HG03025 (cell line): ENCODE results near the gene DGKB.
"Not testable (repeated sequence)": the region's sequence is repeated elsewhere in the genome, so short reads cannot be mapped to it uniquely, and the experiment has no call there.

Source experiments
- ATAC-seq: cut with Tn5 transposase; IDR thresholded peaks from one replicate; pipeline ENCODE4 v1.9.1; 2021; ENCODE audit warnings: mild to moderate bottlenecking, moderate library complexity; ENCODE audit not compliant: unreplicated experiment, low FRiP score

The DGKB gene

DNA sequence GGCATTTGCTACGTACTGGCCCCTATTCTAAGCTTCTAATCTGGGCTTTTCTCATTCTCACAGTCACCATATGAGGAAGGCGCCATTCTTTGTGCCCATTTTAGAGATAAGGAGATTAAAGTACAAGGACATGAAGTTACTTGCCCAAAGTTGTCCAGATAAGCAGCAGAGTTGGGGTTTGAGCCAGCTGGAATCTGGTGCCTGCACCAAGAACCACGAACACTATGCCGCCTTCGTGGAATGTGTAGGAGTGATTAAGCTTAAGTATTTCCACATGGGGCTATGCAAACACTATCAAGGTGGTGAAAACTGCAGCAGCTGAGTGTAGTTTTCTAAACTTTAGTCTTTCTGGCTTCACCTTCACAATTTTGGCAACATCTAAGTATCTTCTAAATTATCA is 570.4 kb downstream of the DGKB start:
- no peak for ATAC-seq

DNA sequence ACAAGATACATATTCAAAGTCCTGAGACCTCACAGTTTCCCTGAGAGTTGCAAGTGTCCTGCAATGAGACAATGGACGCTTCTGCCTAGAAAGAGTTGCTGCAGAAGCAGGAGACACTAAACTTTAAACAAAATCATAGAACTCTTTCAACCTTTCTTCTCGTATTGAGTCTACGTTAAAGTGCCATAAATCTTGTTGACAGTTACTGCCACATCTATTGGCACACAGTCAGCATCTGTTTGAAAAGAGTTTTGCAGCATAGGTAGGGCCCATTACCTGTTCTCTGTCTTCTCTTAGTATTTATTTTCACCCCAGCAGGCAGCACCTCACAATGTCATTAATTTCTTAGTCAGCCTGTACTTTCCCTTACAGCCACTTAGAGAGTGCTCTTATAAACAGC is 577.8 kb downstream of the DGKB start:
- ATAC-seq: no peak

DNA sequence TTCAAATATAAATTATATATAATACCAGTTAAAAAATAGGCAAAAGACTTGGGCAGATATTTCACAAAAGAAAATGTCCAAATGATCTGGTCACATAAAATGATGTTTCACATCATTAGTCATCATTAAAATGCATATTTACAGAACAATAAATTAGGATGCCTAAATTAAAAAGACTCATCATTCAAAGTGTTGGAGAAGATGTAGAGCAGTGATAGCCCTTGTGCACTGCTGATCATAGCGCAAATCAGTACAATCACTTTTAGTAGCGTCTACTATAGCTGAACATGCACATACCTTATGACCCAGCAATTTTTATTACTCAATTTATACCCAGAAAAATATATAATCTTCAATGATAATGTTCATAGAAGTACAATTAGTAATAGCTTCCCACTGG is 579.8 kb downstream of the DGKB start:
- no peak for ATAC-seq

DNA sequence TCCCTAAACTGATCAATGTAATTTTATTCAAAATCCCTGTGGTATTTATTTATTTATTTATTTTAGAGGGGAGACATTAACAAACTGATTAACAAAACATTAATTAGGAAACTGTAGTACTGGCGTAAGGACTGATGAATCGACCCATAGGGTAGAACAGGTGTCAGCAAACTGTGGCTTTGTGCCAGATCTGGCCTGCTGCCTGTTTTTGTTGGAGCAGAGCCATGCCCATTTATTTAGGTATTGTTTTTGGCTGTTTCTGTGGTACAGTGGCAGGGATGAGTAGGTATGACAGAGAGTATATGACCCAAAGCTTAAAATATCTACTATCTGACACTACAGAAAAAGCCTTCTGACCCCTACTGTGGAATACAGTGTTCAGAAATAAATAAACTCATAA is 580.6 kb downstream of the DGKB start:
- no peak for ATAC-seq

DNA sequence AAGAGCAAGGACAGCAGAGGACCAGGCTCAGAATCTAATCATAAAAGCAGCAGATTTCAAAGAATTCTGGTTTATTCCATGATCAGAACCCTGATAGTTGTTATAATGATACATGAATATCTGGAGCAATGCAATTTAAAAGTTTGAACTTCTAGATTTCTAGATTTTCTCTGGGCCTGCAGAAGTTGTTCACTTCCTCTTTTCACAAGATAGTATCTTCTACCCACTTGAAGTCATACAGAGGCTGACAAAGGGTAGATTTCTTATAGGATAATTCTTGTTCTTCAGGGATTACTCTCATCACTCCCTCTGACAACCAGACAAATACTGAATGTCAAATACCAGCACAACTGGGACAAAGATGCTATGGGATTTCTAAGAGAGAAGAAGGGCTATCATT is 593.1 kb downstream of the DGKB start:
- ATAC-seq: no peak

DNA sequence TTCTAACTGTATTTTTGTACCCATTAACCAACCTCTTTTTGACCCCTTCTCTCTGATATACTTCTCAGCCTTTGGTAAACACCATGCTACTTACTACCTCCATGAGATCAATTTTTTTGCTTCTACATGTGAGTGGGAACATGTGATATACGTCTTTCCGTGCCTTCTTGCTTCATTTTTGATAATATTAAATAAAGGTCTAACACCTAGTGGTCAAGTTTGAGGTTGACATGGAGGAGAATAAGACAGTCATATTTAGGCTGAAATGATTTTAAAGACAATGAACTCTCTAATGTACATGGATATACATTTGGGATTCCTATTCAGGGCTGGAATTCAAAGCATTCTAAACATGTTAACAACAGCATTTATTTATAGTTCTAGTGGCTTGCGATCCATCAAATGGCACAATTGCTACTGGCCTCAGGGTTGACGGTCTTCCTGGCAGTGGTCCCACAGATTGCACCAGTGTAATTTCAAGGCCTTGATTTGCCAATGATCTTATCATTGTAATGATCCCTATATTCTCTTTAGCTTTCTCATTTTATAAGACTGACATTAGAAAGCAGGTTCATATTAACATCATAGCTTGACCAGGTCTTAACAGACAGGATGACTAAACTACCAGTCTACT is 597.2 kb downstream of the DGKB start:
- no peak for ATAC-seq

DNA sequence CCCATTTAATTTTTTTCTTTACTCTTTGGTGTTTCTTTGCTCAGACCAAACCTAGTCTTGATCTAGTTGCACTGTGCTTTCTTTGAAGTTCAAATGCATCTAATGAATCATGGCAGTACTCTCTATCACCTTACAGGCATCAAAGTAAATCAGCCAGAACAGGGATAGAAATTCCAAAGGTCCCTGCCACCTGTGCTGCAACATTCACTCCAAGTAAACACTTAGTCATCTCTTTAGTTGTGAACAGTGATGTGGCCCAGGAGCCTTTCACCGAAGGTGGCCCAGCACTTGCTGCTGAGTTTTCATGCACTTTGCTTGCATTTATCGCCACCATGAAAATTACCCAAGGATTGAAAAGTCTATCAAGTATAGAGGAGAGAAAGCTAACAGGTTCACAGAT is 599.0 kb downstream of the DGKB start:
- no peak for ATAC-seq

DNA sequence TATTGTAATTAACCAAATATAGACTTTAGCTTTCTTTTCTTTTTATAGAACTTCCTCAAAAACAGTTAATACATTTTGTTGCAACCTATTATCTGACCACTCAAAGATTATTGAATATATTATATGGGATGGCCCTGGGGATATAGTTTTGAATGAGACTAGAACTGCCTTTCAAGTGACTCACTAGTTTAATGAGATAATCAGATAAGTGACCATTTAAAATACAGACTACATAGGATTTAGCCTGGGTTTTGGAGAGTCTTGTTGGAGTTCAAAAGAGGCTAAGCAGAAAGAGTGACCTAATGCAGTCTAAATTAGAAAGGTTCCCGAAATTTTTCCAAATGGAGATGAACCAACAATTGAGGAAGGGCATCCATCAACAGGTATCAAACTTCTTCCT is 607.9 kb downstream of the DGKB start:
- ATAC-seq: no peak

DNA sequence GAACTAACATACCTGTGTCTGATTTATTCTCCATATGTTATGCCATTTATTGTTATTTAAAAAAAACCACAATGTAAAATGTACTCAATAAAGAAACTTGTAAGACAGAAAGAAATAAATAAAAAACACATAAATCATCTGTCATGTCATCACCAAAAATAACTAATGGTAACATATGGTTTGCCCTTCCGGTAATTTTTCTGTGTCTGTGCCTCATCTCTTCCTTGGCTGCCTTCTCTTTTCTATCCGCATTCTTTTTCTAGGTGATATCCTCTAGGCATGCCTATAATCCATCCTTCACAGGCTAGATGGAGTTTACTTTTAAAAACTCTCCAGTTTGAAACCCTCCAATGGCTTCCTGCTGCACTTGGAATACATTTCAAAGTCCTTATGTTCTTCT is 609.1 kb downstream of the DGKB start:
- ATAC-seq: no peak

DNA sequence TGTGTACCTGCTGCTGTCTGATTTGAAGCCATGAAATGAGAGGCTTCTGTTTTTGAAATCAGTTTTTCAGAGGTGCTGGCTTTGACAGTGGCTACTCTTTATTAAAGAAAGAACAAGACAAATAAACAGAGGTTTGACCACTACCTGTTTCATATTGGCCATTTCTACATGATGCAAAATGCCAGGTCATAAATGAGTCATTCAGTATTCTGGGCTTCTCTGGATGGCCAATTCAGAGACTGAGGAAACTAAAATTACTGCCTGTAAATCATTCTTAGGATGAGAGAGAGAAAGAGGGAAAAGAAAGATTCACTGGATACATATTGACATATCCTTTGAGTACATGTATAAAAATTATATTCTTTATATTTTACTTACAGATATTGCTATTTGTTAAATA is 609.8 kb downstream of the DGKB start:
- no peak for ATAC-seq

DNA sequence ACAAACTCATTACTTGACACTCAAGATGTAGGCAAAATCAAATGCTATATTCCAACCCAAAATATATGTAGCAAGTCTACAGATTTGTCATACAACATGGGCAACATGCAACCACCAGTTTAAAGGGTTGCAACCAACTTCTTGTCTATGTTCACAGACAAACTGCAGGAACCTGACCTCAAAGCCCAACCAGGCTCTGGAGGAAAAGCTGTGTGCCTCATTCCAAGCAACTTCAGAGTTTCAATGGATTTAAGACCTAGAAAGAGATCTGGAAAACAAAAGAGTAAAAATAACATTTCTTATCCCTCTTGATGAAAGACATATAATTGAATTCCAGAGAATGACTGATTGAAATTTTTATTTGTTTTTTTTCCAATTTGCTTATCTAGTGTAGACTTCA is 612.6 kb downstream of the DGKB start:
- ATAC-seq: no peak

DNA sequence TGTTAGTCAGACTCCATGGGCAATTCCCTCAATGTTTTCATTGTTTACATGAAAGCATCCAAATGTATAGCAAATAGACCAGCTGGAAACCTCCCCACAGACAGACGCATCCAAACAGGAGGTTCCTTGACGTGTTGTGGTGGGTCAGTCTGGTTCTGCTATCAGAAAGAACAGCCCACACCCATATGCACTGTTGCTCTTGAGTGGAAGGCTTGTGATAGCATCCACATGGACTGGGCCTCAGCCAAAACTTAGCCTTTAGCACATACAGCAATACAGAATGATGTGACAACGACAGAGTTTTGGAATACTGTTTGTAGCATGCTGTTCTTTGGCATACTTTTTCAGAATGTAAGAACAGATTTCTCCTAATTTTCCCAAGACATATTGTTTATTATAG is 613.9 kb downstream of the DGKB start:
- no peak for ATAC-seq

DNA sequence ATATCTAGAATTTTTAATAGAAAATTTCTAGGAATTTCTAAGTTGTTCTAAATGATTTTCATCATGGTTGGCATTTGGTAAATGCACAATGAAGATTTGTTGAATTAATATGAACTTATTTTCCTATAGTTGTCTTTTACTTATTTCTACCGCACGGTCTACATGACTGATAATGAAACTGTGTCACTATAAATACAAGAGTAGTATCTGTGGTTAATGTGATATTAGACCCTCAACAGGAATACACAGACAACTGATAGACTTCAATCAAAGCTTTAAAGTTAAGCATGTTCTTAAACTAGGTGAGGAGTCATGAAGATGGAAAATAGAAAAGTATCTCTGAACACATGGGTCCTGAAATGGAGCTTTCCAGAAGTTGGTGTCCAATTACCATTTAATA is 615.2 kb downstream of the DGKB start:
- ATAC-seq: no peak

DNA sequence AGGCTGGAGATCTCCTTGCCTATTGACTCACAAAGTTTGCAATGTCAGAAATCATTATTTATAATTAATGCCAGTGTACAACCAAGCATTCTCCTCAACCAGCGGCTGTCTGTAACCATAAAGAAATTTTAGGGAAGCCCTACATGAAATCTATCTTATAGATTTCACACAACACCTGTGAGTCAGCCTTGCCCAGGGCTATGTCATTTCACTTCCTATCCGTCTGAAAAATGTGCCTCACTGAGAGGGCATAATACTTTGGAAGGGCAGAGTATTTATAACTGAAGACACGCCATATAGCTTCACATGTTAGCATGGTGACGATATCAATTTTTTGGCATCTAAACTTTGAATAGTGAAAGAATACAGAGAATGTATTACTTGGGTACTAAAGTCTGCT is 616.5 kb downstream of the DGKB start:
- ATAC-seq: no peak

DNA sequence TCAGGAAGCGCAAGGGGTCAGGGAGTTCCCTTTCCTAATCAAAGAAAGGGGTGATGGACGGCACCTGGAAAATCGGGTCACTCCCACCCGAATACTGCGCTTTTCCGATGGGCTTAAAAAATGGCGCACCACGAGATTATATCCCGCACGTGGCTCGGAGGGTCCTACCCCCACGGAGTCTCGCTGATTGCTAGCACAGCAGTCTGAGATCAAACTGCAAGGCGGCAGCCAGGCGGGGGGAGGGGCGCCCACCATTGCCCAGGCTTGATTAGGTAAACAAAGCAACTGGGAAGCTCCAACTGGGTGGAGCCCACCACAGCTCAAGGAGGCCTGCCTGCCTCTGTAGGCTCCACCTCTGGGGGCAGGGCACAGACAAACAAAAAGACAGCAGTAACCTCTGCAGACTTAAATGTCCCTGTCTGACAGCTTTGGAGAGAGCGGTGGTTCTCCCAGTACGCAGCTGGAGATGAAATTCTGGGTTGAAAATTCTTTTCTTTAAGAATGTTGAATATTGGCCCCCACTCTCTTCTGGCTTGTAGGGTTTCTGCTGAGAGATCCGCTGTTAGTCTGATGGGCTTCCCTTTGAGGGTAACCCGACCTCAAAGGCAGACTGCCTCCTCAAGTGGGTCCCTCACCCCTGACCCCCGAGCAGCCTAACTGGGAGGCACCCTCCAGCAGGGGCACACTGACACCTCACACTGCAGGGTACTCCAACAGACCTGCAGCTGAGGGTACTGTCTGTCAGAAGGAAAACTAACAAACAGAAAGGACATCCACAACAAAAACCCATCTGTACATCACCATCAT is 623.3 kb downstream of the DGKB start:
- not testable (repeated sequence) for ATAC-seq

DNA sequence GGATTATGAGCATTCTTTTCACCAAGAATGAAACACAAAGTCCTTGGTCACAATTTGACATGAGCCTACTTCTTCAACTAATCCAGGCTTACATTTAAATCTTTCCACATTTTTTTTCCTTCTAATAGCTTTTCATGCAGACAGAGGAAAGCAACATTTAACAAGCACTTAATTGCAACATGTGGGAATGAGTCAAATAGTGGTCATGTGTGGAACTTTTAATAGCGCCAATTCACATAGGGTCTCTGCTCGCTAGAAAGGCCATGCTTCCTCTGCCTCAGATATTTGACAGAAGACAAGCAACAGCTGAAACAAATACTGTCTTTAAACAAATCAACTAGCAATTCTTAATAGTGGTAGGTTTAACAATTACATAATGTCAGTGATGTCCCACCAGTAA is 627.2 kb downstream of the DGKB start:
- ATAC-seq: no peak

DNA sequence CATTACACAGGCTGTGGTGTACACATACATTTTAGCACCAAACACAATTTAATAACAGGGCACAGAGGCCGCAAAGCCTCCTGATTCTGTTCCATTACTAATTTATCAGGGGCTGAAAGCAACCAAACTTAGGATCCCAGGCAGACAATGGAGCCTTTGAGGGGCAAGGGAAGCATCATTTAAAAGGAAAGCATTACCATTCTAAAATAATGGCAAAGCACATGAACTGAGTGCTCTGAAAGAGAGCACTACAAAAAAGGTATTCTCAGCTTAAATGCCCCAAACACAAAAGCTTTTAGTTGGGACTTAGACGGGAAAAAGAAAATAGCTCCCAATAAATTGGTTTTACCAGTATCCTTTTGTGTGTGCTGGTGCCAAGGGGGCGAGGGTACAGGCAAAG is 631.1 kb downstream of the DGKB start:
- ATAC-seq: no peak

DNA sequence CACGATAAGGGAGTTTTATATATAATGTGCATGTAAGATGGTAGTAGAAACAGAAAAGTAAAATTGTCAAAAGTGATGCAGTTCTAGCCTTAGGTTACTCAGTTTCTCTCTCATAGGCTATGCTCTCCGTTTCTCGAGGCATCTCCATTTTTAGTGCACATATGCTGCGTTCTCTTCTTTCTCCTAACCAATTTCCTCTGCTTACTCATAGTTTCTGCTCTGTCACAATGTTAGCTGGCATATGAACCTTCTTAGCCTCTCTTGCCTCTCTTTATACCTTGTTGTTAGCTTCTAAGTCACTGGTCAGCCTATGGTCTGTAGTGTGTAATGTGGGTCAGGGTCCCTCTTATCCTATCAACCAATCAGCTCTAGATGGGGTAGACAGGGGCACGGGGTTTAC is 632.5 kb downstream of the DGKB start:
- ATAC-seq: no peak

DNA sequence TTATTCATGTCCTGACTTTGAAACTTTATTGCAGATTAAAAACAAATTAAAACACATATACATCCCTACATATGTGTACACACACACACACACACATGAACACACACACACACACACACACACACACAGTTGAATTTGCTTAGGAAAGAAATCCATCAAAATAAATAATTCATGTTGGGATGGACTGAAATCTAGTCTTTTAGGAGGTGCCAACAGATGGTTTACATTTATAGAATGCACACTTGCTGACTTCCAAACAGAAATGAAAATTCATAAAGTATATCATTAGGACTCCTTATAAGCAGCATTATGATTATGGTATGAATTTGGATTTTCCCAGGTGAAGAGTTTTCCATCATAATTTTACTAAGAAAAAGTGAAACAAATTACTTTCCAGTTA is 642.5 kb downstream of the DGKB start:
- no peak for ATAC-seq

DNA sequence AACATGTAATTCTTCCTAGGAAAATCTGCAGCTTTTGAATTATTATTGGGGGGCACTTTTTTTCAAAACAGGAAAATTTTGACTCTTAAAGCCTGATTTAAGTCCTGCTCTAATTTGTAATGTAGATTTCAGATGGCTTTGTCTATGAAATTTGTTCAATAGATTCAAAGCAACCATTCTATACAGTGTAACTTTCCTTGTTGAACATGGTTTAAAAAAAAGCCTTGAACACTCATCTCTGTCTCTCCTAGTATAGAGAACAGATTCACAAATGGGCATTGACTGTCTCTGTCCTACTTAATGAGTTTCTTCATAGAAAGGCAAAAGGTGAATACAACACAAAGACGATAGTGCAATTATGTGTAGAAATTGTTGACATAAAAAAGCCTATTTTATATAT is 643.7 kb downstream of the DGKB start:
- no peak for ATAC-seq

DNA sequence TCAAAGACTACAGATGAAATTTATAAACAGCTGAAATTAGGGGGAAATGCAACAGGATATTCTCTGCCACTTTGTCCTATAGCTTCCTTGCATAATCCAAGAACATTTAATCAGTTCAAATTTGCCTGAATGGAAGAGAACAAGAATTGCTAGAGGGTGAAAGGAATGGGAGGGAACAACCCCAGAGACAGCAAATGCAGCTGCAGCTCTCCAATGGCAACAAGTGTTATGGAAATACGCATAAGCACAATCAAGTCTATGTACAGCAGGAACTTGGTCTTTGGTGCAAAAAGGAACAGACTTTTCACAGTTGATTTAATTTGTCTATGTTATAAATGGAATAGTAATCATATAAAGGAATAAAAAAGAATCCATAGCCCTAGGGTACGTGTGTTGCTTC is 644.1 kb downstream of the DGKB start:
- no peak for ATAC-seq

DNA sequence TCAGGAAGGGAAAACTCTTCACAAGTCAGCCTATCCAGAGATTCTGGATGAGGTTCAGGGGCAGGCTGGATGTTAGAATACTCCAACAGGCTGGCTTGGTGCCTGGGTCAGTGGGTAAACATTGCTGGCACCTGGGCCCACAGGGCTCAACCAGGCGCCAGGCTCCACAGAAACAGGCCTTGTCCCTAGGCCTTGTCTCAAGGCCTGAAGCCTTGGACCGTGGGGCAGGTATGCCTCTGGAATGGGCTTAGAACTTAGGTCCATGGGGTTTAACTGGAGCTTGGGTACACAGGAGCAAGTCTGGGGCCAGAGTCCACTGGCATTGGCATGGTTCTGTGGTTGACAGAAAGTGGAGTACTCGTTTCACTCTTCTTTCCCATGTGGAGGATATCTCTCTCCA is 650.1 kb downstream of the DGKB start:
- ATAC-seq: no peak
